ENCODE data around the gene LMOD3.

GRCh38 chr3:69126999-69127398 lies 4.6 kb upstream of the LMOD3 start:
- TF ChIP-seq KLF13 (tag; IDR thresholded peaks at IDR 0.05; ENCODE audit: borderline replicate concordance, low read depth): no peak
- no peak for TF ChIP-seq KAT2B (IDR thresholded peaks at IDR 0.05; ENCODE audit: low read depth, low read length)
- TF ChIP-seq NELFE (IDR thresholded peaks at IDR 0.05; ENCODE audit: insufficient read depth, insufficient read length): no peak
- TF ChIP-seq, protein P1, sequence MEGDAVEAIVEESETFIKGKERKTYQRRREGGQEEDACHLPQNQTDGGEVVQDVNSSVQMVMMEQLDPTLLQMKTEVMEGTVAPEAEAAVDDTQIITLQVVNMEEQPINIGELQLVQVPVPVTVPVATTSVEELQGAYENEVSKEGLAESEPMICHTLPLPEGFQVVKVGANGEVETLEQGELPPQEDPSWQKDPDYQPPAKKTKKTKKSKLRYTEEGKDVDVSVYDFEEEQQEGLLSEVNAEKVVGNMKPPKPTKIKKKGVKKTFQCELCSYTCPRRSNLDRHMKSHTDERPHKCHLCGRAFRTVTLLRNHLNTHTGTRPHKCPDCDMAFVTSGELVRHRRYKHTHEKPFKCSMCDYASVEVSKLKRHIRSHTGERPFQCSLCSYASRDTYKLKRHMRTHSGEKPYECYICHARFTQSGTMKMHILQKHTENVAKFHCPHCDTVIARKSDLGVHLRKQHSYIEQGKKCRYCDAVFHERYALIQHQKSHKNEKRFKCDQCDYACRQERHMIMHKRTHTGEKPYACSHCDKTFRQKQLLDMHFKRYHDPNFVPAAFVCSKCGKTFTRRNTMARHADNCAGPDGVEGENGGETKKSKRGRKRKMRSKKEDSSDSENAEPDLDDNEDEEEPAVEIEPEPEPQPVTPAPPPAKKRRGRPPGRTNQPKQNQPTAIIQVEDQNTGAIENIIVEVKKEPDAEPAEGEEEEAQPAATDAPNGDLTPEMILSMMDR (IDR thresholded peaks at IDR 0.05 in 2 of 3, conservative IDR thresholded peaks at IDR 0.05 in 1 of 3; ENCODE audit: insufficient read depth in 2 of 3, low read depth in 1 of 3, low read length in 3 of 3): no peak
- no peak for TF ChIP-seq NR3C1 (CRISPR knock-in tag; IDR thresholded peaks at IDR 0.05)
- no peak for TF ChIP-seq POLR2AphosphoS5 (IDR thresholded peaks at IDR 0.05; ENCODE audit: control insufficient read depth, insufficient read depth, low read depth, low read length)
- TF ChIP-seq KAT7 (CRISPR knock-in tag; IDR thresholded peaks at IDR 0.05; ENCODE audit: borderline replicate concordance): no peak
- no peak for TF ChIP-seq PTRF (tag; IDR thresholded peaks at IDR 0.05)

Data from K562 (cell line).